Activated naive CD4-positive, alpha-beta T cell treated with anti-CD3 and anti-CD28 coated beads for 36 hours (primary cell): ENCODE data around the gene ACSF3. TPM values are rescaled to one million over a fixed set of nuclear protein-coding genes. Genes with fewer than 3 reads are reported as not detected.

Source experiments
- CTCF ChIA-PET: fragments of 350-600 bp; sonication (Branson Sonifier 250); formaldehyde crosslinking; loops from one replicate; lab custom pipeline; 2021; ENCODE audit warnings: antibody characterized with exemption; lab: Charles Lee
- DNase-seq: peaks from one replicate; pipeline ENCODE4 v3.0.0-alpha.2; 2020
- H3K27ac Mint-ChIP-seq: one replicate; pipeline ENCODE4 v1.8.0; 2021; ENCODE audit warnings: mild to moderate bottlenecking, mixed read lengths
- H3K27me3 Mint-ChIP-seq: one replicate; pipeline ENCODE4 v1.8.0; 2021; ENCODE audit warnings: low read depth, mixed read lengths
- H3K36me3 Mint-ChIP-seq: one replicate; pipeline ENCODE4 v1.8.0; 2021; ENCODE audit warnings: low read depth, mixed read lengths
- H3K4me1 Mint-ChIP-seq: one replicate; pipeline ENCODE4 v1.8.0; 2021; ENCODE audit warnings: low read depth, mixed read lengths
- H3K4me3 Mint-ChIP-seq: one replicate; pipeline ENCODE4 v1.8.0; 2021; ENCODE audit warnings: mild to moderate bottlenecking, moderate library complexity, mixed read lengths
- H3K9me3 Mint-ChIP-seq: one replicate; pipeline ENCODE4 v1.8.0; 2021; ENCODE audit warnings: mixed read lengths
- intact Hi-C: fragments of 100-400 bp; cut with micrococcal nuclease; formaldehyde crosslinking; loops from one replicate; pipeline ENCODE4 v1.15.1; 2023
- total RNA-seq, 2 experiments: library from RNA; stranded (reverse); gene quantifications; one replicate each; pipeline ENCODE4 v1.2.3, GENCODE V29; 2021

ACSF3 gene
- total RNA-seq, 2 experiments from 2014 or later = 26.1 to 26.7 TPM

- H3K9me3 Mint-ChIP-seq = peaks cover 7% of the 10 kb centered on the region
- CTCF ChIA-PET = no interaction called here
- no peak for DNase-seq
- no peaks in the 10 kb centered on the region for H3K4me1 Mint-ChIP-seq
- H3K27me3 Mint-ChIP-seq = no peaks in the 10 kb centered on the region
- peaks cover 9% of the 10 kb centered on the region for H3K36me3 Mint-ChIP-seq
- H3K27ac Mint-ChIP-seq = no peak overlapping the region
- intact Hi-C loops = no loop called here
- no peak overlapping the region for H3K4me3 Mint-ChIP-seq
Observed at GRCh38 chr16:89154390-89155183, 60.9 kb downstream of the ACSF3 start.

DNA sequence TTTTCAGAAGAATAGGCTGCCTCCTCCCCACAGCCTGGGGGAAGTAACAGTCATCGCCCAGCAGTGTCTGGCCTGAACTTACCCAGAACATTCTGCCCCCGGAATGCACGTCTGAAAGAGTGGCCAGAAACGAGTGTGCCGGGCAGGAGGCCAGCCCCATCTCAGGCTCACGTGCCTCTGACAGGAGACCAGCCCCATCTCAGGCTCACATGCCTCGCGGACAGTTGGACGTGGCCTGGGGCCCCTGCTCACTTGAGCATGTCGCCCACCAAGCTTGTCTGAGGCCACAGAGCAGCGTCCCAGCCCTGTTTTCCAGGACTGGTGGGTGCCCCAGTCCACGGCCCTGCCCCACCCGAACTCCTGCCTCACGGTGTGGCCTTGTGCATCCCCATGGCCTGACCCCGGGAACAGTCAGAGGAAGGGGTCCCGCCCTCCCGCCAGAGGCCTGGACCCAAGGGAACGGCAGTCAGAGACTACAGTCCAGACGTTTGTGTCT, 61.6 kb downstream of the ACSF3 start:
- Mint-ChIP-seq H3K9me3 (peaks cover 7% of the 10 kb centered on the region), H3K27ac (no peak overlapping the region), H3K4me1 (no peaks in the 10 kb centered on the region), H3K36me3 (peaks cover 7% of the 10 kb centered on the region), H3K27me3 (no peaks in the 10 kb centered on the region), H3K4me3 (no peak overlapping the region)
- CTCF ChIA-PET = interaction anchor here (0.8 to 2.5 kb wide), 3 partner anchors 12 to 30 kb away, joined by 3 to 7 read pairs (median 3); no protein-coding TSS in a partner anchor
- no peak for DNase-seq
- intact Hi-C loops = no loop called here

GRCh38 chr16:89155851-89156739, 62.4 kb downstream of the ACSF3 start:
- no peaks in the 10 kb centered on the region for H3K27me3 Mint-ChIP-seq
- no peak overlapping the region for H3K4me3 Mint-ChIP-seq
- no peaks in the 10 kb centered on the region for H3K4me1 Mint-ChIP-seq
- DNase-seq = no peak
- peaks cover 7% of the 10 kb centered on the region for H3K9me3 Mint-ChIP-seq
- CTCF ChIA-PET = interaction anchor here (0.7 to 2.5 kb wide), 4 partner anchors 11 to 1782 kb away, joined by 3 to 7 read pairs (median 3); no protein-coding TSS in a partner anchor
- intact Hi-C loops = no loop called here
- H3K36me3 Mint-ChIP-seq = peaks cover 6% of the 10 kb centered on the region
- H3K27ac Mint-ChIP-seq = no peak overlapping the region

DNA sequence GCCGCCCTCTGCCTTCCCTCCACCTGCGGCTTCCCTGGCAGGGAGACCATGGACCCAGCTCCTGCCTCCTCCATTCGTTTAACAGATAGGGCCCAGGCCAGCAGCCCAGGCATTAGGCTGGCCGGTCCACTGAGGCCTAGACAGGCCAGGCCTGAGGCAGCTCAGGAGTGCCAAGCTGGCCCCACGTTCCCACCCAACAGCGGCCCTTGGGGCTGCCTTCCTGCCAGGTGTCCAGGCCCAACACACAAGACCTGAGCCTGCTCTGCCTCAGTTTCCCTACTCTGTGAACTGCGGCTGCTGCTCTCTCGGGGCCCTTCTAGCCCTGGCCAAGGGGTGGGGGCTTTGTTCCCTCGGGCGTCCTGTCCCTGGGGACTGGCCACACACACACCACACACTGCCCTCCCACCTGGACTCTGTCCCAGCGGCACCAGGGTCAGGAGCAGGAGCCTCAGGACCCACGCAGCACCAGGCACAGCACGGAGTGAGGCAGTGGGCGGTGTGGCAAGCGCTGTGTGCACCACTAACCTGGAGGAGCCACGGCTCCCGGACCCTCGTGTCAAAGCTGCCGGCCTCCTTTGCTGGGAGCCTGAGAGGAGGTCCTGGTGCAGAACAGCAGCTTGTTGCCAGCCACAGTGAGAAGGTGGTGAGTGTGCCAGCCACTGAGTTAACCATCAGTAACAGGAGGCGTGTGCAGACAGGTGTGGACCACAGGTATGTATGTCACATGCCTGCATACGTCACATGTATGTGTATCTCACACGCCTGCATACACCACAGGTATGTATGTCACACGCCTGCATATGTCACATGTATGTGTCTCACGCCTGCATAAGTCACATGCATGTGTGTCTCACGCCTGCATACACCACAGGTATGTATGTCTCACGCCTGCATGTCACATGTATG, 63.3 kb downstream of the ACSF3 start:
- Mint-ChIP-seq H3K4me1 (no peaks in the 10 kb centered on the region), H3K27me3 (no peaks in the 10 kb centered on the region), H3K4me3 (no peak overlapping the region), H3K9me3 (peaks cover 7% of the 10 kb centered on the region), H3K27ac (no peak overlapping the region), H3K36me3 (no peaks in the 10 kb centered on the region)
- intact Hi-C loops = no loop called here
- CTCF ChIA-PET = interaction anchor here (0.7 to 2.5 kb wide), 2 partner anchors 10 to 1783 kb away, joined by 3 to 7 read pairs; no protein-coding TSS in a partner anchor
- DNase-seq = no peak

GRCh38 chr16:89157778-89158177, 64.1 kb downstream of the ACSF3 start:
- intact Hi-C loops = no loop called here
- no peaks in the 10 kb centered on the region for H3K27me3 Mint-ChIP-seq
- CTCF ChIA-PET = interaction anchor here (2.5 kb wide), 1 partner anchor 9 kb away, joined by 7 read pairs; no protein-coding TSS in a partner anchor
- no peaks in the 10 kb centered on the region for H3K36me3 Mint-ChIP-seq
- DNase-seq = no peak
- H3K9me3 Mint-ChIP-seq = peaks cover 7% of the 10 kb centered on the region
- H3K27ac Mint-ChIP-seq = no peak overlapping the region
- no peaks in the 10 kb centered on the region for H3K4me1 Mint-ChIP-seq
- no peak overlapping the region for H3K4me3 Mint-ChIP-seq

GRCh38 chr16:89159066-89159849, 65.6 kb downstream of the ACSF3 start:
- no peaks in the 10 kb centered on the region for H3K36me3 Mint-ChIP-seq
- no peaks in the 10 kb centered on the region for H3K27me3 Mint-ChIP-seq
- H3K4me3 Mint-ChIP-seq = no peak overlapping the region
- H3K4me1 Mint-ChIP-seq = no peaks in the 10 kb centered on the region
- H3K9me3 Mint-ChIP-seq = peaks cover 7% of the 10 kb centered on the region
- no peak overlapping the region for H3K27ac Mint-ChIP-seq
- DNase-seq = no peak
- intact Hi-C loops = no loop called here
- CTCF ChIA-PET = no interaction called here

DNA sequence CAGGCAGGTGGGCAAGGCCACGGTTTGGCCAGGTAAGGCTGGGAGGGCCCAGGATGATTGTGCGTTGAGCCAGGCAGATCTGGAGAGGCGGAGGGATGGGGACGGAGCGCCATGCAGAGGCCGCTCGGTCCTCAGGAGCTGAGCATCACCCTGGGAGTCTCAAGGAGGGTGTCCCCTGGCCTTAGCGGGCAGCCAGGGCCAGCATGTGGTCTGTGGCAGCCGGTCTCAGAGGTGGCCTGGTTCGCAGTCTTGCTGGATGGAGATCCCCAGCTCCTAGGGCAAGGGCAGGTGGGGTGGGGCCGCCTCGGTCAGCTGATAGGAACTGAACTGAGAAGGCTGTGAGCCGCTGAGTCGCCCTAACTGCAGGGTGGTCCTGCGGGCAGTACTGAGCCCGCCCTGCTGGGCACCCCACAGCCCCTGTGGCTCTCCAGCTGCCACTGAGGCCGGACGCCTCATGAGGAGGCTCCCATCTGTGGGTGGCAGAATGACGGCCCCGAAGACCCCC, 66.2 kb downstream of the ACSF3 start:
- intact Hi-C loops = no loop called here
- CTCF ChIA-PET = no interaction called here
- Mint-ChIP-seq H3K9me3 (peaks cover 7% of the 10 kb centered on the region), H3K27ac (no peak overlapping the region), H3K4me1 (no peaks in the 10 kb centered on the region), H3K36me3 (no peaks in the 10 kb centered on the region), H3K27me3 (no peaks in the 10 kb centered on the region), H3K4me3 (no peak overlapping the region)
- DNase-seq = no peak

- no peaks in the 10 kb centered on the region for H3K36me3 Mint-ChIP-seq
- CTCF ChIA-PET = no interaction called here
Observed at GRCh38 chr16:89160977-89161701, 67.5 kb downstream of the ACSF3 start.

GRCh38 chr16:89161763-89162713, 68.4 kb downstream of the ACSF3 start:
- Mint-ChIP-seq H3K9me3 (peaks cover 7% of the 10 kb centered on the region), H3K27ac (no peak overlapping the region), H3K27me3 (no peaks in the 10 kb centered on the region), H3K4me1 (no peaks in the 10 kb centered on the region), H3K4me3 (no peak overlapping the region), H3K36me3 (no peaks in the 10 kb centered on the region)
- CTCF ChIA-PET = no interaction called here
- DNase-seq = no peak
- intact Hi-C loops = no loop called here

More at GRCh38 chr16:89160977-89161701, 67.5 kb downstream of the ACSF3 start:
- no peak for DNase-seq
- H3K4me1 Mint-ChIP-seq = no peaks in the 10 kb centered on the region
- H3K27me3 Mint-ChIP-seq = no peaks in the 10 kb centered on the region
- no peak overlapping the region for H3K27ac Mint-ChIP-seq
- intact Hi-C loops = no loop called here
- no peak overlapping the region for H3K4me3 Mint-ChIP-seq
- H3K9me3 Mint-ChIP-seq = peaks cover 7% of the 10 kb centered on the region

- intact Hi-C loops = no loop called here
- H3K9me3 Mint-ChIP-seq = peaks cover 2% of the 10 kb centered on the region
- H3K27me3 Mint-ChIP-seq = no peaks in the 10 kb centered on the region
- peaks cover 2% of the 10 kb centered on the region for H3K4me1 Mint-ChIP-seq
- no peak overlapping the region for H3K27ac Mint-ChIP-seq
- H3K36me3 Mint-ChIP-seq = no peaks in the 10 kb centered on the region
- CTCF ChIA-PET = no interaction called here
- no peak overlapping the region for H3K4me3 Mint-ChIP-seq
- DNase-seq = no peak
Observed at GRCh38 chr16:89163297-89163696, 69.6 kb downstream of the ACSF3 start.
